Subcutaneous preadipocyte (primary cell): ENCODE data around the gene USP5. TPM values are rescaled to one million over a fixed set of nuclear protein-coding genes. Genes with fewer than 3 reads are reported as not detected.

ENCODE experiments used
- total RNA-seq: library from RNA; depleted of rRNA; stranded (reverse); fragments of >200 nt; gene quantifications from 2 replicates; pipeline ENCODE4 v1.2.3, GENCODE V29; 2012

USP5 gene, protein sequence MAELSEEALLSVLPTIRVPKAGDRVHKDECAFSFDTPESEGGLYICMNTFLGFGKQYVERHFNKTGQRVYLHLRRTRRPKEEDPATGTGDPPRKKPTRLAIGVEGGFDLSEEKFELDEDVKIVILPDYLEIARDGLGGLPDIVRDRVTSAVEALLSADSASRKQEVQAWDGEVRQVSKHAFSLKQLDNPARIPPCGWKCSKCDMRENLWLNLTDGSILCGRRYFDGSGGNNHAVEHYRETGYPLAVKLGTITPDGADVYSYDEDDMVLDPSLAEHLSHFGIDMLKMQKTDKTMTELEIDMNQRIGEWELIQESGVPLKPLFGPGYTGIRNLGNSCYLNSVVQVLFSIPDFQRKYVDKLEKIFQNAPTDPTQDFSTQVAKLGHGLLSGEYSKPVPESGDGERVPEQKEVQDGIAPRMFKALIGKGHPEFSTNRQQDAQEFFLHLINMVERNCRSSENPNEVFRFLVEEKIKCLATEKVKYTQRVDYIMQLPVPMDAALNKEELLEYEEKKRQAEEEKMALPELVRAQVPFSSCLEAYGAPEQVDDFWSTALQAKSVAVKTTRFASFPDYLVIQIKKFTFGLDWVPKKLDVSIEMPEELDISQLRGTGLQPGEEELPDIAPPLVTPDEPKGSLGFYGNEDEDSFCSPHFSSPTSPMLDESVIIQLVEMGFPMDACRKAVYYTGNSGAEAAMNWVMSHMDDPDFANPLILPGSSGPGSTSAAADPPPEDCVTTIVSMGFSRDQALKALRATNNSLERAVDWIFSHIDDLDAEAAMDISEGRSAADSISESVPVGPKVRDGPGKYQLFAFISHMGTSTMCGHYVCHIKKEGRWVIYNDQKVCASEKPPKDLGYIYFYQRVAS
- total RNA-seq, result 86.7 and 96.4 TPM in 2 replicates

DNA sequence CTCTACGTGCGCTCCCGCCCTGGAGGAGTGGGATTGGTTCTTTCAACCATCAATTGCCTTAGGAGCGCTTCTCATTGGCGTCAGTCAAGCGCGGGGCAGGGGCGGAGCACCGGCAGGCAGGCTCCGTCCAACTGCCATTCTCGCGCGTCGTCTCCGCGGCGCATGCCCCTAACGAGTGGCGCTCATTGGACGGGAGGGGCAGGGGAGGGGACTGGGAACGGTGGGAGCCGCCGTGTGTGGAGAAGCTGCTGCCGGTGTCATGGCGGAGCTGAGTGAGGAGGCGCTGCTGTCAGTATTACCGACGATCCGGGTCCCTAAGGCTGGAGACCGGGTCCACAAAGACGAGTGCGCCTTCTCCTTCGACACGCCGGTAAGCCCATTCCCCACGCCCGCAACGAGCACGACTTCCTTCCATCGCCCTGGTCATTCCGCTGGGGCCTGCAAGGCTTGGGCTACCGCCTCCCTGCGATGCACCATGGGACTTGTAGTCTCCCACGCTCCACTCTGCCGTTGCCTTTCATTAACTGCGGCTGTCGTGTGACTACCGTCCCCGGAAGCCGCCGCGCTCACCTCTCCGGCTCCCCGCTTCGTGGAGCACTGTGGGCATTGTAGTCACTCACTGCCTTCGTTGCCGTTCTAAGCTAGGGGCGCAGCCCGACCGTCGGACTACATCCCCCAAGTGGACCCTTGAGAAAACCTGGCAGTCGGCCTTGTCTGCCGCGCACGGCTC lies at the start of gene USP5:
USP5 (plus strand) TSS at position 230 of the 730 bp plus-strand sequence; CDS start at position 260, 30 bp downstream.

DNA sequence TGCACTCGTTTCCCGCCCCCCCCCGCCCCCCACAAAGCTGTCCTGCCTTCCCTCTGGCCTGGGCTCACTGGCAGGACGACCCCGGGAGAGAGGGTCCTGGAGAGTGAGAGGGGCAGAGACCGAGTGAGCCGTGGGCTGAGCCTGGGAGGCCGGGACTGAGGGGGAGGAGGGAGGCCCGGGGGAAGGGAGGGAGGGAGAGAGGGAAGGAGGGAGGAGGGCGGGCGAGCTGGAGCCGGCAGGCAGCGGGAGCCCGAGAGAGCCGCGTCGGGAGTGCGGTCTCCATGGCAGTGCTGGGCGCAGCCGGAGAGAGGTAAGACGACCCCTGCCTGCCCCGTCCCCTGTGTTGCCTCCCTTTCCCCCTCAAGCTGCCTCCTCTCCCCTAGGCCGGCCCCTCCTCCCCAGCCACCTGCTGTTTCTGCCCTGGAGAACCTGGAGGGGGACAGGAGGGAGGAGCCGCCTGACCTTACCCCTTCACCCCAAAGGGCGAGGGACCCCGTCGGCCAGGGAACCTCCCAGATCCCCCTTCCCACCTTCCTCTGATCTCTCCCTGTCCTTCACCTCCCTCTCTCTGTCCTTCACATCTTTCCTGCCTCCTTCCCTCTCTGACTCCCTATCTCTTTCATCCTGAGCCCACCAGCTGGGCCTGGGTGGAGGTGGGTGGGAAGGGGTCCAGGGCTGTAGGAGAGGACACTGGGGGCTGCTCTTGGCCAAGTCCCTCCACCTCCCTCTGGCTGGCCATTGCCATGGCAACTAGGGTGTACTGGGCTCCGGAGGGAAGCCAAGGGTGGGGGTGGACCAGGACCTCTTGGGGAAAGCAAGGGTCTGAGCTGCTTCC lies 30.1 kb upstream of the USP5 start, which contains the start of gene GPR162:
GPR162 (plus strand) TSS at position 231 of the 835 bp plus-strand sequence. CDS start 2,078 bp downstream, outside the sequence.

DNA sequence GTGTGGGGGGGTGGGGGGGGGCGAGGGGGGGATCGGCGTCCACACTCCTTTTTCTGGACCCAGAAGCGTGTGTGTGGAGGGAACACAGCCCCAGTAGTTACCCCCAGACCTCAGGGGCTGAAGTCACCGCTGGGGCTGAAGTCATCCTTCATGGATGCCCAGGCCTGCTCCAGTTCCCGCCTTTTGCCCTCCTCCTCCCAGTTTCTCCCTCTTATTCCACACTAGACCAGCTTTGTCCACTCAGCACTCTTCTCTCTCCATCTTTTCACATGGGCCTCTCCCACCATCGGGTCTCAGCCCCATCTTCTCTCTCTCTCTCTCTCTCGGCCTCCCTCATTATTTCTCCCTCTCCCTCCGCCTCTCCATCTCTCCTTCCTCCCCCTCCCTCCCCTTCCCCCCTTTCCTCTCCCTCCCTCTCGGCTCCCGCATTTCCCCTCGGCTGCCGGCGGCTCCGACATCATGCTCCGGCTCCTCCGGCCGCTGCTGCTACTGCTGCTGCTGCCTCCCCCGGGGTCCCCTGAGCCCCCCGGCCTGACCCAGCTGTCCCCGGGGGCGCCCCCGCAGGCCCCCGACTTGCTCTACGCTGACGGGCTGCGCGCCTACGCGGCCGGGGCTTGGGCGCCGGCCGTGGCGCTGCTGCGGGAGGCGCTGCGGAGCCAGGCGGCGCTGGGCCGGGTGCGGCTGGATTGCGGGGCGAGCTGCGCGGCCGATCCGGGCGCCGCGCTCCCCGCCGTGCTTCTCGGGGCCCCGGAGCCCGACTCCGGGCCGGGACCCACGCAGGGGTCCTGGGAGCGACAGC lies 23.8 kb upstream of the USP5 start, which contains the start of gene P3H3:
P3H3 (plus strand) TSS at position 426 of the 799 bp plus-strand sequence; CDS start at position 460, 34 bp downstream.

DNA sequence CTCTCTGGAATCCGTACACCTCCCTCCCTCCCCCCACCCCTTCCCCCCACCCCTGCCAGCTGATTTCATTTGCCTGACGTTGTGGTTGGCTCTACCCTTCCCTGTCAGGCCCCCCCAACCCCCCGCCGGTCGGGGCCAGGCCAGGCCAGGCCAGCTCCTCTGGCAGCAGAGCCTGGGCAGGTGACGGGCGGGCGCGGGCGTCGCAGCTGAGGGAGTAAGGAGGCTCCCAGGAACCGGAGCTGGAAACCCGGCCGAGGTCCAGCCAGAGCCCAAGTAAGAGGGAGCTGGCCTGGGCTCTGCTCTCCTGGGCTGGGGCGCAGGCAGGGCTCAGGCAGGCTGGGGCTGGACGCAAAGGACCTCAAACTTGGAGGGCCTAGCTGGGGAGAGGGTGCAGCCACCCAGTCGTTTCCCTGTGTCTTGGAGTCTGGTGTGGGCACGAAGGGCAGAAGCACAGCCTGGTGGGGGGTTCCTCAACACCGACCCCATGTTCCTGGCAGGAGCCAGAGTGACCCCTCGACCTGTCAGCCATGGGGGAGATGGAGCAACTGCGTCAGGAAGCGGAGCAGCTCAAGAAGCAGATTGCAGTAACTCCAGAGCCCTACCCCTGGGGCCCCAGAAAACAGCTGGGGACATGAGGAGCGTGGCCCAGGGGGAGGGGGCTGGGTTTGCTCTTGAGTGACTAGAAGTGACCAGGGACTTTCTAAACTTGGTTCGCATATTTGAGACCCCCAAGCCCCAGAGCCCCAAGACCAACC lies 11.0 kb upstream of the USP5 start, which contains the start of gene GNB3:
GNB3 (plus strand) TSS at position 165 of the 755 bp plus-strand sequence; CDS start at position 528, 363 bp downstream.

DNA sequence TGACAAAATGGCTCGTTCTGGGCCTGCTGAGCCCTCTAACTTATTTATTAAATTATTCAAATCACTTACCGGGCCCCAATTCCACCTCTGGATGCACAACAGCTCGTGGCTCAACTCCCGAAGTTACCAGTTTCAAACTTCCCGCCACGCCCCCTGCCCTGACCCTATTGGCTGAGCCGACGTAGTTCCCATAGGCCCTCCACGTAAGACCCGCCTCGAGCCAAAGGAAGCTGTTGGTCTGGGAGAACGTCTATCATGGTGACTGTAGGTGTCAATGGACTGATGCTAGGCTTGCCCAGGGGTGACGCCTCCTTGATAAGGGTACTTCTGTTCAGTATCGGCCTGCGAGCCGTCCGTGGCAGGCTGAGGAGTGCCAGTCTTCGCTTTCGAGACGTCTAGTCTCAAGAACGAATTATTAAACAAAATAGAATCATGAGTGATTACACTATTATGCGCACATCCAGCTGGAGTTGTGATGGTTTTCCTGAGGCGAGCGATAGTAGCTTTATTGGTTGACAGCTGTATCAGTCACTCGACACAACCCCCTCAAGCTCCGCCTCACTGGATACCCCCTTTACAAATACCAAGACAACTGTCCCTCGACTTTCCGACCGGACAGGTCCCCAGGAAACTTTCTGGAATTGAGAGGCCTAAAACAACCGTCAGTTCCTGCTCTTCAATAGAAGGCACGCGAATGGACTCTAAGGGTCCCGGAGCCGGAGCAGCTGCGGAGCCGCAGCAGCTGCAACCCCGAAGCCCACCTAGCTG lies 613 bp upstream of the USP5 start, which contains the start of gene CDCA3:
CDCA3 (minus strand) TSS at position 134 of the 768 bp plus-strand sequence. CDS start 334 bp downstream, outside the sequence.

DNA sequence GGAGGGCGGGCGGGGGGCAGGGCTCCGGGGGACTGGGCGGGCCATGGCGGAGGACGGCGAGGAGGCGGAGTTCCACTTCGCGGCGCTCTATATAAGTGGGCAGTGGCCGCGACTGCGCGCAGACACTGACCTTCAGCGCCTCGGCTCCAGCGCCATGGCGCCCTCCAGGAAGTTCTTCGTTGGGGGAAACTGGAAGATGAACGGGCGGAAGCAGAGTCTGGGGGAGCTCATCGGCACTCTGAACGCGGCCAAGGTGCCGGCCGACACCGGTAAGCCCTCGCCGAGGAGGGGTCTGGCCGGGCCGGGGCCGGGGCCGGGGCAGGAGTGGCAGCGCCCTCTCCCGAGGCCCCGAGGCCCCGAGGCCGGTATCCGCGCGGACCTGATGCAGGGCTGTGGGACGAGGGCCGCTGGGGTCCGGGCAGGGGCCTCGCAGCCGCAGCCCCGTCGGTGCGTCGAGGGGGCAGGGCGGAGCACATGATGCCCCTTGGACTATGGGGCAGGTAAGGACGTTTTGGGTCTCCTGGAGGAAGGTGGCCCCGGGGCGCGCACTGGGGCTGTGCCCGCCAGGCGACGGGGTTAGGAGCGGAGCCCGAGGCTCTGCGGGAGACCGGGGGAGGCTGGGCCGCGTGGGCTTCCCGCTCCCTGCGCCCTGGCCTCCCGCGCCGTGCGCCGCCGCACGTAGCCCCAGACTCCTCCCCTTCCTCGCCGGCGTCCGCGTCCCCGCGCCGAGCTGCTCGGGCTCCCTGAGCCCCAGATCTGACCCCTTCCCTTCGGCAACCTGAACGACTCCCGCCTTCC lies 15.7 kb downstream of the USP5 start, which contains the start of gene TPI1:
TPI1 (plus strand) TSS at position 119 of the 798 bp plus-strand sequence; CDS start at position 155, 36 bp downstream.

DNA sequence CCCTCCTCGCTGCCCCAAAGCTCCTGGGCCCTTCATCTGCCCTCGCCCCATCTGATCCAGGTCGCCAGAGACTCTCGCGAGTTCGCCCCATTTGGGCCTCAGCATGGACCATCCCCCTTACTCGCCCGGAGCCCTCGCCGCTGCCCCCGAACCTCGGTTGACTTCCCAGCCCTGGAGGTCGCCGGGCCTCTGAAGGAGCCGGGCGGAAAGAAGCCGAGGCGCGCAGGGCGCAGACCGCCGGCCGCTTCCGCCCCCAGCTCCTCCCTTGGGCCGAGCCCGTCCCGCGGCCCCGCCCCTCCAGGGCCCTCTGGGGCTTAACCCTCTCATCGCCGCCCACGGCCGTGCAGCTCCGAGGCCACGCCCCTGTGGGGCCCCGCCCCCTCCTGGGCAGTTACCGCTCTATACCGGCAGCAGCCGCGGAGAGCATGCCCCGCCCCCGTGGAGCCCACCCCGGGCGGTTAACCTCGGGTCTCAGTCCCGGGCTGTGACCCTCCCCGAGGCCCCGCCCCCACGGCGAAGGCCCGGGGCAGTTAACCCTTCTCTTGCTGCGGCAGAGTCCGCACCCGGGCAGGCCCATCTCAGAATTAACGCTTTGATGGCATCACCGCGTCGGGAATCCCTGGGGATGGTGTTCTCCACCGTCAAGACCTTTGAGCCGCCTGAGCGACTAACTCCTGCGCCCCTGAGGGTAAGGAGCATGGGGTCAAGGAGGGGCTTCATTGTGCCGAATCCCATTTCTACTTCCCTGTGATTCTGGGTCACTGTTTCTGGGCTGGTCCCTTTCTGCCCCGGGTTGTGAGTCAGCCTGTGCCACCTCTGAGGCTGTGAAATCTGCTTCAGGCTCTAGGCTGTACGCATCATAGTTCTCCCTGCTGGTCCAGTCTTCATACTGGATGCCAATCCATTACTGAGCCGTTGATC lies 21.4 kb downstream of the USP5 start, which contains the start of gene SPSB2:
SPSB2 (minus strand) TSS at position 210 of the 921 bp plus-strand sequence. CDS start 402 bp downstream, outside the sequence.

DNA sequence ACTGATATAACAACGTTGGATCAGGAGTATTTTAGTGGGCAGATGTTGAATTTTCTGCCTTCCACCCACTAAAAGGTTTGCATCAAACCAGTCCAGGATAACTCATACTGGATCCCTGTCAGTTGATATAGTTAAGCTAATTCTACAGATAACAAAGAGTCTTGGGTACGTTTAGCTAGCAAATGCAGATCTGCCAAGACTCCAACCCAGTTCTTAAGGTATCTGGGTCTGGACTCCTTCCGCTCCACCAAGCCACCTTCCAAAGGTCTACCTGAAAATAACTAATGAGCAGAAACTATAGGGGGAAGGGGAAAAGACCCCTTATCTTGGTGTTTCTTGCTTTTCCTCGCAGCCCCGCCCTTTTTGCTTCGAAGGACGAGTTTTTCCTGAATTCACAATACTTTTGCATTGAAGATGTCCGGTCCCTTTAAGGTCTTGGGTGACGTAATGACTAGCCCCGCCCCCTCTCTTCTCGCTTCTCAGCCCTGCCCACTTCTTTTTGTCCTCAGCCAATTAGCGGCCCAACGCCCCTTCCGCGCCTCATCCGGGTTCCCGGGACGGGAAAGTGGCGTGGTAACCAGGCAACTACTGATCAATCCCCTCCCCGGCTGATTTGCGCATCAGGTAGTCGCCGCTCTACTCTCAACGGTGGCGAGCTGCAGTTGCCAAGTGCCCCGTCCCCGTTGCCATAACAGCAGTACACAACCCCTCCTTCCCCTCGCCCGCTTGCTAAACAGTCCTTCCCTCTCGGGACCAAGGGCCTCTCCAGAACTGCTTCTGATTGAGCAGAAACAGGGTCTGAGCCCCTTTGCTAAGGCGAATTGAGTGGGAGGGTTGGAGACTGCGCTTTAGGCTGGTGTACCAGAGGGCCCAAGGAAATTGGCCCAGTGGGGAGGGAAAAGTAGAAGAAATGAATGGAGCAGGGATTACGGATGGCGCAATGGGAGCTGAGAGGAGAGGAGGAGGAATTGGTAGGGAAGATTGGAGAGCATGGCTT lies 52.6 kb downstream of the USP5 start, which contains the start of gene LRRC23:
LRRC23 (plus strand) TSS at position 543 of the 997 bp plus-strand sequence. CDS start 812 bp downstream, outside the sequence.

DNA sequence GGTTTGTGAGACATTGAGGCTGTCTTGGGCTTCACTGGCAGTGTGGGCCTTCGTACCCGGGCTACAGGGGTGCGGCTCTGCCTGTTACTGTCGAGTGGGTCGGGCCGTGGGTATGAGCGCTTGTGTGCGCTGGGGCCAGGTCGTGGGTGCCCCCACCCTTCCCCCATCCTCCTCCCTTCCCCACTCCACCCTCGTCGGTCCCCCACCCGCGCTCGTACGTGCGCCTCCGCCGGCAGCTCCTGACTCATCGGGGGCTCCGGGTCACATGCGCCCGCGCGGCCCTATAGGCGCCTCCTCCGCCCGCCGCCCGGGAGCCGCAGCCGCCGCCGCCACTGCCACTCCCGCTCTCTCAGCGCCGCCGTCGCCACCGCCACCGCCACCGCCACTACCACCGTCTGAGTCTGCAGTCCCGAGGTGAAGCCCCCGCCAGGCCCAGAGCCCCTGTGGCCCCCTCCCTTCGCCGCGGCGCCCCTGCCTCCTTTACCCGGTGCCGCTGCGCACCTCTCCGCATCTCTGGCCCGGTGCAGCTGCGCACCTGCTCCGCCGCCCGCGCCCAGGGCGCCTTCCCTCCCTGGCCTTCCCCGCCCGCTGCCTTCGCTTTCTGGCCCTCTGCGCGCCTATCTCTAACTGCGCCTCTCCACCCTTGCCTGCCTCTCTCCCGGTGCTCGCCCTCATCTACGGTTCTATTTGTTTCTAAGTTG lies 62.4 kb downstream of the USP5 start, which contains the start of gene ENO2:
ENO2 (plus strand) TSS at position 335 of the 701 bp plus-strand sequence. CDS start 1,253 bp downstream, outside the sequence.

Other genes with a start within 250 kb of the USP5 start
- 165 and 208 TPM in 2 replicates for gene CHD4, start 244.8 kb upstream of the USP5 start, total RNA-seq
- gene LPAR5, start 216.2 kb upstream of the USP5 start, total RNA-seq, result not detected in 2 replicates
- 0.78 and 1.1 TPM in 2 replicates for gene ACRBP, start 204.7 kb upstream of the USP5 start, total RNA-seq
- gene ING4, start 189.0 kb upstream of the USP5 start, total RNA-seq, result 13.5 and 21.7 TPM in 2 replicates
- gene ZNF384, start 162.8 kb upstream of the USP5 start, total RNA-seq, result 16.9 and 17.8 TPM in 2 replicates
- gene PIANP, start 151.3 kb upstream of the USP5 start, total RNA-seq, result under 0.01 TPM in 1 of 2 replicates, not detected in the other
- gene COPS7A, start 128.1 kb upstream of the USP5 start, total RNA-seq, result 97.4 TPM in 2 replicates
- 133 and 141 TPM in 2 replicates for gene MLF2, start 99.0 kb upstream of the USP5 start, total RNA-seq
- gene PTMS, start 85.8 kb upstream of the USP5 start, total RNA-seq, result 62.9 and 72.0 TPM in 2 replicates
- not detected in 2 replicates for gene LAG3, start 79.6 kb upstream of the USP5 start, total RNA-seq
- under 0.01 and 0.73 TPM in 2 replicates for gene CD4, start 62.6 kb upstream of the USP5 start, total RNA-seq
- 0.73 and 1.2 TPM in 2 replicates for gene GPR162, start 30.3 kb upstream of the USP5 start, total RNA-seq
- 44.1 and 49.3 TPM in 2 replicates for gene P3H3, start 23.7 kb upstream of the USP5 start, total RNA-seq
- 1.1 and 2.2 TPM in 2 replicates for gene GNB3, start 11.2 kb upstream of the USP5 start, total RNA-seq
- 29.4 and 36.4 TPM in 2 replicates for gene CDCA3, start 864 bp upstream of the USP5 start, total RNA-seq
- gene TPI1, start 15.4 kb downstream of the USP5 start, total RNA-seq, result 941 and 1,349 TPM in 2 replicates
- 4.0 and 4.9 TPM in 2 replicates for gene SPSB2, start 21.2 kb downstream of the USP5 start, total RNA-seq
- 5.1 TPM in 2 replicates for gene LRRC23, start 52.7 kb downstream of the USP5 start, total RNA-seq
- 6.6 and 9.0 TPM in 2 replicates for gene ENO2, start 62.4 kb downstream of the USP5 start, total RNA-seq
- 10.3 and 11.7 TPM in 2 replicates for gene ATN1, start 75.8 kb downstream of the USP5 start, total RNA-seq
- not detected in 2 replicates for gene RNU7-1, start 91.7 kb downstream of the USP5 start, total RNA-seq
- 37.7 and 63.9 TPM in 2 replicates for gene C12orf57, start 91.9 kb downstream of the USP5 start, total RNA-seq
- gene PTPN6, start 99.2 kb downstream of the USP5 start, total RNA-seq, result not detected in 2 replicates
- gene PHB2, start 118.5 kb downstream of the USP5 start, total RNA-seq, result 213 and 237 TPM in 2 replicates
- 44.5 and 46.1 TPM in 2 replicates for gene EMG1, start 118.8 kb downstream of the USP5 start, total RNA-seq
- 24.3 and 27.8 TPM in 2 replicates for gene LPCAT3, start 166.3 kb downstream of the USP5 start, total RNA-seq
- gene C1S, start 208.6 kb downstream of the USP5 start, total RNA-seq, result 43.2 and 191 TPM in 2 replicates
- 30.1 and 155 TPM in 2 replicates for gene C1R, start 240.3 kb downstream of the USP5 start, total RNA-seq